Fibroblast of villous mesenchyme (primary cell): ENCODE results near the gene DCAF7. TPM values are rescaled to one million over a fixed set of nuclear protein-coding genes. Genes with fewer than 3 reads are reported as not detected.
A peak's percentile ranks its signal among the peaks of the same experiment; 100 is the strongest.

Source experiments
- DNase-seq: peaks from one replicate; pipeline ENCODE4 v3.0.0-alpha.2; 2010; ENCODE audit warnings: low read depth
- H3K4me3 ChIP-seq: 2 replicates; pipeline ENCODE4 v1.5.1; 2011; ENCODE audit warnings: low read depth, mild to moderate bottlenecking, low read length
- total RNA-seq: library from RNA; depleted of rRNA; stranded (reverse); fragments of >200 nt; gene quantifications from 2 replicates; pipeline ENCODE4 v1.2.3, GENCODE V29; 2012
- TF ChIP-seq, protein P1 (sequence below): IDR thresholded peaks from 2 replicates; pipeline ENCODE4 v1.5.1; 2012; ENCODE audit warnings: low read depth, mild to moderate bottlenecking, low read length; ENCODE audit not compliant: insufficient read depth

DCAF7 gene
- total RNA-seq, 1 donor, result 52.7 TPM

DNA sequence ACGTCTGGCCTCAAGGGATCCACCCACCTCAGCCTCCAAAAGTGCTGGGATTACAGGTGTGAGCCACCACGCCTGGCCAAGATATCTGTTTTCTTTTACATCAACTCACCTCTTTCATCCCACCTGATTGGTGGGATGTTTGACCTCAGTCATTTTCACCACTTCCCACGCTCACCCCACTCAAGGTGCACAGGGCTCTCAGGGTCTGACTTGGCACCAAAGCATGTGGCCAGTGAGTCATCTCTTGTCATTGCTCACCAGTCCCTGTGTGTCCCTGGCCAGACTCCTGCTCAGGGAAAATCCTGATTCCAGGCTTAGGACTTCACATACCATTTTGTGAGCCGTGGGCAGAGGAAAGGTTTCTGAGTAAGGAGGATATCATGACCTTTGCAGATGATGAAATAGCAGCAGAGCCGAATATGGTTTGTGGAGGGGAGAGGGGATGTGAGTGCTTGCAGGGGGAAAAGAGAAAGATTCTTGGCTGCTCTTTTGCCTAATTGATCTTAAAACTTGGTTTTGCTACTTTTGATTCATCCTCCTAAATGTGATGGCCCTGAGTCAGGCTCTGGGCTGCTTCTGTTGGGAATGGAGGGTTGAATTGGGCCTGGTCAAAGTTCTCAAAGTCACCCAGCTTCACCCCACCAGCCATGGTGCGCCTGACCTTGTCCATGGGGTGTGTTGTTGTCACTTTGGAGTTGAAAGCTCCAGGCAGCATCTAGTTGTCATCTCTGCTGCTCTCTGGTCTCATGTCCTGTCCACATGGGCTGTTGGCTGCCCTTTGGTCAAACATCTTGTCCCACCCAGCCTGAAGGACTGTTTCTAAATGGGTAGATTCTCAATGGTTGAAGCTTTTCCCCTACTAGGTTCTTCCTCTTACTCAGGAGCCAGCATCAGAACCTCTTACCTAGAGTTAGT is 33.1 kb upstream of the DCAF7 start:
- TF ChIP-seq, protein P1, sequence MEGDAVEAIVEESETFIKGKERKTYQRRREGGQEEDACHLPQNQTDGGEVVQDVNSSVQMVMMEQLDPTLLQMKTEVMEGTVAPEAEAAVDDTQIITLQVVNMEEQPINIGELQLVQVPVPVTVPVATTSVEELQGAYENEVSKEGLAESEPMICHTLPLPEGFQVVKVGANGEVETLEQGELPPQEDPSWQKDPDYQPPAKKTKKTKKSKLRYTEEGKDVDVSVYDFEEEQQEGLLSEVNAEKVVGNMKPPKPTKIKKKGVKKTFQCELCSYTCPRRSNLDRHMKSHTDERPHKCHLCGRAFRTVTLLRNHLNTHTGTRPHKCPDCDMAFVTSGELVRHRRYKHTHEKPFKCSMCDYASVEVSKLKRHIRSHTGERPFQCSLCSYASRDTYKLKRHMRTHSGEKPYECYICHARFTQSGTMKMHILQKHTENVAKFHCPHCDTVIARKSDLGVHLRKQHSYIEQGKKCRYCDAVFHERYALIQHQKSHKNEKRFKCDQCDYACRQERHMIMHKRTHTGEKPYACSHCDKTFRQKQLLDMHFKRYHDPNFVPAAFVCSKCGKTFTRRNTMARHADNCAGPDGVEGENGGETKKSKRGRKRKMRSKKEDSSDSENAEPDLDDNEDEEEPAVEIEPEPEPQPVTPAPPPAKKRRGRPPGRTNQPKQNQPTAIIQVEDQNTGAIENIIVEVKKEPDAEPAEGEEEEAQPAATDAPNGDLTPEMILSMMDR, result no peak
- H3K4me3 ChIP-seq, result no peak overlapping the region
- DNase-seq, result peak; percentile 33

DNA sequence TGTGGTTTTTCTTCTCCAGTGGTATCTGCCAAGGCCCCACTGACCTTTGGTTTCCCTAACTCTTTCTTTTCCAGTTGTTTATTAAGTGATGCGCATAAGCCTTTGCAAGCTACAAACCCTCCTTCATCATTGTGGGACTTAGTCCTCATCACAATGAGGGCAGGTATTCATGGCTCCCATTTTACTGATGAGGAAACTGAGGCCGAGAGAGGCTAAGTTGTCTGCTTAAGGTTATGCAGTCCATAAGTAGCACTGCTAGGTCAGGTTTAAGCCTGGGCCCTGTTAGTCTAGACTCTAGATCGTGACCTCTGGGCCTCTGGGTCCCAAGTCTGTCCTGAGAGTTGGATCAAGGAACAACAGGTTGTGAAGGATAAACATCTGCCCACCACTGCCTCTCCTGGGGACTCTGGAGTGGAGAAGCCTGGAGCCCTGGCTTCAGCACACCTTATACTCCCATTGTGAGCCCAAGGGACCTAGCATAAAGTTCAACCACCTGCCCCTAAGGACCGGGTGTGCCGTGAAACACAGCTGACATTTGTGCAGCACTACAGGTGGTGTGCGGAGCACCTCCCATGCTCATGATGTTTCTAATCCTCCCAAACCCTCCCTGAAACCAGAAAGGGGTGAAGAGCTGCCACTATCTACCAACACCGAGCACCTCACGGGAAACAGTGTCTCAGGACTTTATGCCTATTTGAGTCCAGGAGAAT is 32.3 kb upstream of the DCAF7 start:
- no peak overlapping the region for H3K4me3 ChIP-seq
- TF ChIP-seq, protein P1, result no peak
- no peak for DNase-seq

DNA sequence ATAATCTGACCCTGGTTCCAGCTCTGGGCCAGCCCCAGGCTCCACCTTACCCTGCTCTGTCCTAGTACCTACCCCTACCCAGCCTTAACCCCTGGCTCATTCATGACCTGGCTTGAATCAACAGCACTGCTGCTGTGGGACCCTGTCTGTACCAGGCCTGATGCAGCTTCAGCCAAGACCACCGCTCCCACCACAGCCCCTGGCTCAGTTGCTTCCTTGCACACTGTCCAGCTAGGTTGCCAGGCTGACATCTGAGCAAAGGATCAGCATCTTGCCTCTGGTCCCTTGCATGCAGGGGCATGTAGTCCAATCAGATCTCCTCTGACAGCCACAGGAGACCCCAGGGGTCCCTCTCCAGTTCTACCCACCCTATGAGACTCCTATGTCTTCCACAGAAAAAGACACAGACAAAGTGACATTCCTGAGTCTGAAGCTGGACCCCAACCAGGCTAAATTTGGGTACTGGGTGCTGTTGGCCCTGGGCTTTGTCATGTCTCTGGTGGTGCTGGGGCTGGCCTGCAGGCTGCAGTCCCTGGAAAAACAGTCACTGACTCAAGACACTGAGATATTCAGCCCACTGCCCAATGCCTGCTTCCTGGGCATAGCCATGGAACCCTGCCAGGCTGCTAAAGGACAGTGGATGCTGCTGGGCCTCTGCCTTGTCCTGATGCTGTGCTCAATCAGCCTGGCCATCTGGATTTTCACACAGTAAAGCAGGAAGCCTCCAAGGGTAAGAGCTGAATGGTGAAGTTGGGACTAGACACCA is 31.0 kb upstream of the DCAF7 start:
- no peak for DNase-seq
- no peak overlapping the region for H3K4me3 ChIP-seq
- TF ChIP-seq, protein P1, result no peak

DNA sequence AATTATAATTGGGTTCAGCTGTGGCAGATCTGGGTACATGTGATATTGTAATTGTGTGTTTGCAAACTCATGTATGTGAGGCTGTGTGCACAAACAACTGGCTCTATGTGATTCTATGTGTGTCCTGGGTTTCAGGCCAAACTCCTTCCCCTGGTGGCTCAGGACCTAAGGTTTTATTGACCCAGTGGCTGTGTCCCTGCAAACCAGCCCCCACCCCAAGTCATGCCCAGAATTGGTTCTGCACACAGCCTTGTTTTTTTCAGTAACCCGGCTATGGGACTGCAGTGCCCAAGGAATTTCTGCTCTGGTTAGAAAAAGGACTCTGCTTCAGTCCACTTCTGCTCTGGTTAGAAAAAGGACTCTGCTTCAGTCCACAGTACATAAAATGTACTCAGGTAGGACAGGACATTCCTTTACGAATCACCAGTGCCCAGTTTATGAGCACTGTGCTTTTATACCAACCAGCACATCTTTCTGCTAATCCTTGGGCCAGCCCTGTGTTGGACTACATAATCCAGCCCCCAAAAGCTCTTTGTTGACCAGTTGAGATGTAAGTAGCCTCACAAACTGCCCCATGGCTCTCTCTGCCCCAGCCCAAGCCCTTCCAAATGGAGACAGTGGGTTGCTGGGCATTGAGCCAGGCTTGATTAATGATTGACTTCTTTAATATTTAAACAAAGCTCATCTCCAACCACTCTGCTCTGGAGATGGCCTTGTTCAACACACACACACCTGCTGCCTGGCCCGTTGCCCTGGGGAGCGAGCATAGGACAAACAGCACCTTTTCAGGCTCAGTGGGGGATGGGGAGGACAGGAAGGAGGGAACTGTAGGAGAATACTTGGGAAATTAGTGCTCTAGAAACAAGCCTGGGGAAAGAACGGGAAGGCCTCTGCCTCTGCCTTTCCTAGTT is 30.1 kb upstream of the DCAF7 start:
- TF ChIP-seq, protein P1, result no peak
- DNase-seq, result no peak
- no peak overlapping the region for H3K4me3 ChIP-seq

DNA sequence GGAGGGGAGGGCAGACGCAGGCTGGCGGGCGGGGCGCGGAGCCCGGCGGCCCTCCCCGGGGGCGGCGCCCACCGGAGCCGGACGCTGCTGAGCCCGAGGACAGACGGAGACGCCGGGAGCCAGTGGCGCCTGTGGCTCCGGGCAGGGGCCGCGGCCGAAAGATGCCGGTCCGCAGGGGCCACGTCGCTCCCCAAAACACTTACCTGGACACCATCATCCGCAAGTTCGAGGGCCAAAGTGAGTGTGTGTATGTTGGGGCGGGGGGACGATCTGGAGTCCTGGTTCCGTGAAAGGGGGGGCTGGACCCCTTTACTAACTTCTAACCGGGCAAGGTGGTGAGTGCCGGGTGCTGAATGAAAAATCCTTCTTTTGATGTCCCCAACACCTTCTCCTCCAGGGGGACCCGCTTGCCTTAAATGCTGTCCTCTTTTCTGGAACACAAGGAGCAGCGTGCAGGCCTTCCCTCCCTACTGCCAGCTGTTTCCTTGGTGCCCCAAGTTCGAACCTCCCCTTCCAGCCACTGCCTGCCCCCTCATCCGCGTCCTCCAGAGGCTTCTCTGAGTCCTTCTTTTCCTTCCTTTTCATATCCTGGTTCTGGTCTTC is 26.9 kb upstream of the DCAF7 start, which contains the start of gene KCNH6:
TSS of gene KCNH6 (plus strand) at position 106 of the 603 bp plus-strand sequence. CDS start at position 162, 56 bp downstream.
- H3K4me3 ChIP-seq, result peak within 1 kb of the TSS; percentile 15
- no peak for DNase-seq
- TF ChIP-seq, protein P1, result no peak
